Left colon (tissue), 2 donors: Measurements from ENCODE around the gene PRPS1. TPM values are rescaled to one million over a fixed set of nuclear protein-coding genes. Genes with fewer than 3 reads are reported as not detected.
"Not testable (repeated sequence)": the region's sequence is repeated elsewhere in the genome, so short reads cannot be mapped to it uniquely, and the experiment has no call there.

Experiments used
- ATAC-seq: fragments of 200-7000 bp; cut with Tn5 transposase; one replicate; pipeline ENCODE4 v1.9.1; 2020; ENCODE audit warnings: mild to moderate bottlenecking, moderate library complexity
- DNase-seq, 2 donors: peaks; one replicate each; pipeline ENCODE4 v3.0.0-alpha.2; 2020
- intact Hi-C, 2 donors: fragments of 100-400 bp; cut with DNase I in 1 of 2; cut with micrococcal nuclease in 1 of 2; formaldehyde crosslinking; loops; one replicate each; pipeline versions ENCODE4 v1.11.2 to v1.14.0; 2022; cut with DNase I, micrococcal nuclease
- total RNA-seq, 2 donors: library from RNA; stranded (reverse); fragmentation: NEBNext Ultra II Directional; extraction: Animal tissue kit (Norgen Biotek cat#: 25700); gene quantifications; one replicate each; pipeline ENCODE4 v1.2.1, GENCODE V29; 2021
- donor health status: DM: no; HTN: no; CAD: no.
- donor health status: DM: yes; HTN: yes; CAD: no.

Gene PRPS1
- total RNA-seq, 2 donors from 2014 or later, result 8.1 to 9.4 TPM

DNA sequence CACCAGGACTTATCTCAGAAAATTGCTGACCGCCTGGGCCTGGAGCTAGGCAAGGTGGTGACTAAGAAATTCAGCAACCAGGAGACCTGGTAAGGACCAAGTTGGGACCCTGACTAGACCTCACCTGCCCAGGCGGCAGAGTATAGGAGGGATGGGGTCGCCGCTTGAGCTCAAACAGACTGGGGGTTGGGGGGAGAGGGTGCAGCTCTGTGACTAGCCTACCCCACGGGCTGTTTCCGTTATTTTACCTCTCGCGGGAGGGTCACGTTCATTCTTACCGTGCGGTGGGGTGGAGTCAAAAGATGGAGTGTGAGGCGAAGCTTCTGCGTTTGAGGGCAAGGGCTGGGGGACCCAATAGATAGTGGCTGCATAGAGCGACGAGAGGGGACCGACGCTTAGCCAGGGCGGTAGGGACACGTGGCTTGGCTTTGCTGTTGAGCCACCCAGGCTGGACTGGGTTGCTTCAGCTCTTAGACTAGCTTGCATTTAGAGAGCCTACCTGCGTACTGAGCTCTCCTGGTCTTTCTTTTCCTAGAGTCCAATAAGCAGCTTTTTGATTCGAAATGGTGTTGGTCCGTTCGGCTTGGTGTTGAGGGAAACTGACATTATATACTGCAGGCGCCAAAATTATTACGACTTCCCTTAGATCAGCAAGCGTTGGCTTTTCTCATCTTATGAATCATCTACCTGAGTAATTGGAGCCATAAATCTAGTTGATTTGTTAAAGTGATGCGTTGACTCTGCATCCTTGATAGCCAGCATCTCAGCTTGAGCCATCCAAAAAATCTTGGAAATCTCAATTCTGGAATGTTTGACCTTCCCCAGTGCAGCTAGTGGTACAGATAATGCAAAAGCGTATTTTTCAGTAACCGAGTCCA lies 591 bp downstream of the PRPS1 start:
- DNase-seq, result peak; percentile 25 to 32
- peak; percentile 46 for ATAC-seq
- intact Hi-C loops, result no loop called here

DNA sequence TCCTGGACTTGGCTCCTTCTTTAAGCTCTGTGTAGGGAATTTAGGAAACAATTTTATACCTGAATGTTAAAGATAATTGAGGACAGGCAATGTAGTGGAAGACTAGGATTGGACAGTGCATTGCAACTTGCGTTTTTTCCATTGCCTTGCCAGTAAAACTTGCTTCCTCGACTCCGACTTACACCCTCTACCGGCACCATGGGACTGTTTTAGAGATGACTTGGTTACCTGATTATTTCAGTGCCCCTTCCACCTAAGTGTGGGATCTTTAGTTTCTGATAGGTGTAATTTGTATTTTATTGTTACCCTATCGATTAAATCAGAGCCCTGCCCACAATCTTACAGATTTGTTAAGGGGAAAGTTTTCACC lies 1.2 kb downstream of the PRPS1 start:
- DNase-seq, result no peak
- ATAC-seq, result no peak
- intact Hi-C loops, result no loop called here

DNA sequence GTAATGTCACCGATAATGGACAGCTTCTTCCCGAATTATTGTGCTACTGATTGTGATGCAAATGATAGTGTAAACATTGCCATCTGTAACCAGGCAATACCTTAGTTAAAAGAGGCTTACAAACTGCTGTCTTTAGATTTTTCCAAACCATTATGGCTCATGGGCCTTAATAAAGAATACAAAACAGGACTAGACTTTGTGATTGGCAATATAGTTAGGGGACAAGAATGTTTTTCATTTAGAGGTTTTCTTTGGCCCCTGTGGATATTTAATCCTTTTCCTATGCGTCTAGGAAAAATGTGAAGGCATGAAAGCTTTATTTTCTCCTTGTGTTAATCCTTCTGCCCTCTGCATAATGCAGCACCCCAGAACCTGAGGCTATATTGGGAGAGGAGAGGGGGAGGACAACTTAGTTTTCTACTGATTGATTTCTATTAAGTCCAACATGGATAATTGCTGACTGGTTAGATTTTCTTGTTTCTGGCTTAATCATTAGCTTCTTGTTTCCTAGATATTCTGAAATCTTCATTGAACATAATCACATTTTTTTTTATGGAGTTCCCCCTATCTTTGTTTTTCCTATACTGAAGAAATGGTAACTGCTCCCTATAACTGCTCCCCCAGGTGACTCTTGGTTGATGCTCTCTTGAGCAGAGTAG lies 1.9 kb downstream of the PRPS1 start:
- ATAC-seq (no peak), DNase-seq (no peak)
- intact Hi-C loops, result no loop called here

DNA sequence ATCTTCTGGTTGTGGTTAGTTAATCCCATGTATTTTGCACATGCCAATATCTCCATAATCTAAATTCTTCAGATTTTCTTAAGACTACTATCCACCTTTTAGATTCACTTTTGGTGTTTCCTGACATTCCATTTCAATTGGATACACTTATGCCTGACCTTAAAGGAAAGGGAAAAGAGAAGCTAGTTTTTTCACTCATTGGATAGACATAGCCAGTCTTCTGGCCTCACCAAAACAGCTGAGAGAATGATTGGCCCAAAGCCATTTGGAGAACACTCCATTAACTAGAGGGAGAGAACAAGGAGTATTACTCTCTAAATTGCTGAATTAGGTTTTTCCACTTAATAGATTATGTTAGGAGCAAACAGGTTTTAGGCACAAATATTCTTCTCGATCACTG lies 4.0 kb downstream of the PRPS1 start:
- ATAC-seq (no peak), DNase-seq (no peak)
- intact Hi-C loops, result no loop called here

DNA sequence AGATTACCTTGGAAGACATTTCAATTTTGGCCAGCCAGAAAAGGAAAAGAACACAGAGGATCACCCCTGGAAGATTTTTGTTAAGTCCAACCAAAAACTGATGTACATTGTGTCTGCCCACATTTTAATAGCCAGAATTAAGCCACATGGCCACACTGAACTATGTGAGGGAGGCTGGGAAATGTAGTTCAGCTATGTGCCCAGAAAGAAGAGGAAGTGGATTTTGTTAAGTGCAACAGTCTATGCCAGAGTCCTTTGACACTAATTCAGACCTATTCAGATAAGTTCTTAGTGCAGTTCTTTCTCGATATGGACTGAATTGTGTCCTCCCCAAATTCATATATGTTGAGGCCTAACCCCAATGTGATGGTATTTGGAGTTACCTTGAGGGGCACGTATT lies 18.4 kb downstream of the PRPS1 start:
- no peak for ATAC-seq
- intact Hi-C loops, result no loop called here
- DNase-seq, result no peak

DNA sequence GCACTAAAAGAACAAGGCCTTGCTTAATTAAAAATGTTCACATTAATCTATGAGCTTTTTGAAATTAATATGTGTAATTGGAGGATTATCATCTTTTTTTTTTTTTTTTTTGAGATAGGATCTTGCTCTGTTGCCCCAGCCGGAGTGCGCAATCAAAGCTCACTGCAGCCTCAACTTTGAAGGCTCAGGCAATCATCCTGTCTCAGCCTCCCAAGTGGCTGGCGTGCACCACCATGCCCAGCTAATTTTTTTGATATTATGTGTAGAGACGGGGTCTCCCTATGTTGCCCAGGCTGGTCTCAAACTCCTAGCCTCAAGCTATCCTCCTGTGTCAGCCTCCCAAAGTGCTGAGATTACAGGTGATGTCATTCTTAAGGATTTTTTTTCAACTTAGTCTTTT lies 20.0 kb downstream of the PRPS1 start:
- DNase-seq (no peak), ATAC-seq (no peak)
- intact Hi-C loops, result no loop called here

DNA sequence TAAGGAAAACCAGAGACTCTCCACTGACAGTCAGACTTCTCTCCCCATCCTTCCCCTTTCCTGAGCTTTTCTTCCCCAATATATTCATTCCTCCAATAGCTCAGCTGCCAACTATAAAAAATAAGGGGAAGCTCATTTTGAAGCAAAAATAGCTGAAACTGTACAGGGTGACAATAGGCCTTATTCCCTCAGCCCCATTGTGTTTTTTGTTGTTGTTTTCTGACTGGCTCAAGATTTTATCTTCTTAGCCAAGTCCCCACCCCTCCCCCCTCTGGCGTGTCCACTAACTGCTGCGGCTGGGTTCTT lies 26.2 kb downstream of the PRPS1 start:
- intact Hi-C loops, result loop anchor here in 1 of 2 donors (10.0 kb wide), 1 partner anchor 240 kb away; no protein-coding TSS in a partner anchor
- ATAC-seq (no peak), DNase-seq (peak in 1 of 2 donors; percentile 39)

DNA sequence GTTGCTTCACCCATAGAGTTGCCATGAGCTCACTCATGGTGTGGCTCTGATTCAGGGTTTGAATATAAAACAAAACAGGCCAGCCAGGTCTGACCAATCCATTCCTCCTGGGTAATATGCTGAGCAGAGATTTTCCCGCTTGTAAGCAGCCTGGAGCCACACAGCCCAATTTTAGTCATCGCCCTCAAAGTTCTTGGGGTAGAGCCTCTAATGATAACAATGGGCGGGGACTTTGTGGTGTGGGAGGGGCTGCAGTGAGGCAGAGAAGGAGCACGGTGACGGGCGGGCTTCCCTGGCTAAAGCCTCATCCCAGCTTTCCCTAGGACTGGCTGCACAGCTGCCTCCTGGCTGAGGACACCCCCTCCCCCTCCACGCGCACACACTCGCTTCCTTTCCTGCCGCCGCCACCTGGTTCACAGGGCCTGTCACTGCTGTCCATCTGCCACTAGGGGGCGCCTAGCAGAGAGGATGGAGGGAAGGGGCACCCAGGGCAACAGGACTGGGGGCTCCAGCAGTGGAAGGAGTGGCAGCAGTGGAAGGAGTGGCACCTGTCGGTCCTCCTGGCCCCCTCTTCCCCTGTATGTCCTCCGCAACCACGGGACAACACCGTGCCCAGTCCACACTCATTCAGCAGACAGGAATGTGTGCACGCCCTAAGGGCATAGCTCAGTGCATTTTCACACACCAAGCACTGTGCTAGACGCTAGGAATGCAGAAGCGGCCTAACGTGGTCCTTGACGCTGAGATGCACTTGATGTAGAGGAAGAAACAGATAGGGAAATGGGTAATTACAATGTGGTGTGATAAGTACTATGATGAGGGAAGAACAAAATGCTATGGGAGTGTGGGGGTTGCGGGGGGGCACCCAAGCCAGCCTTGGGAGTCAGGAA lies 26.8 kb downstream of the PRPS1 start:
- ATAC-seq (peak; percentile 76), DNase-seq (peak; percentile 53 to 59)
- intact Hi-C loops, result loop anchor here in 1 of 2 donors (5.0 to 10.0 kb wide), 2 partner anchors 122 to 240 kb away; partner anchors contain the start of genes NCBP2L and TSC22D3

DNA sequence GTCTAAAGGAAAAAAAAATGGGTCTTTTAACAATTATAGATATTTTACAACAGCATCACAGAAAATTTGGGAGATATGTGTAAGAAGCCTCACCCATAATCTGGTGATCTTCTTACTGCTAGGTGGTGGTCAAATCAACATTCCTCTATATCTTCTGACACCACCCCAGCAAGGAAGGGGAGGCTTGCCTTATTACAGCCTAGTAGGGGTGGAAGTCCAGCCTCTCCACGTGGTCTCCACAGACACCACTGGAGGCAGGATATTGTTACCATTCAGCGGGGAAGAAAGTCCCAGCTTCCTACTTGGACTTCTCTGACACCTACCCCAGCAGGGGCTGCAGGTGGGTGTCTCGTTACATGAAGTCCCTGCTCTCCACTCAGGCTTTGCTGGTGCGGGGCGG lies 28.7 kb downstream of the PRPS1 start:
- ATAC-seq (no peak), DNase-seq (no peak)
- intact Hi-C loops, result loop anchor here in 1 of 2 donors (5.0 to 10.0 kb wide), 2 partner anchors 120 to 238 kb away; partner anchors contain the start of genes NCBP2L and TSC22D3

DNA sequence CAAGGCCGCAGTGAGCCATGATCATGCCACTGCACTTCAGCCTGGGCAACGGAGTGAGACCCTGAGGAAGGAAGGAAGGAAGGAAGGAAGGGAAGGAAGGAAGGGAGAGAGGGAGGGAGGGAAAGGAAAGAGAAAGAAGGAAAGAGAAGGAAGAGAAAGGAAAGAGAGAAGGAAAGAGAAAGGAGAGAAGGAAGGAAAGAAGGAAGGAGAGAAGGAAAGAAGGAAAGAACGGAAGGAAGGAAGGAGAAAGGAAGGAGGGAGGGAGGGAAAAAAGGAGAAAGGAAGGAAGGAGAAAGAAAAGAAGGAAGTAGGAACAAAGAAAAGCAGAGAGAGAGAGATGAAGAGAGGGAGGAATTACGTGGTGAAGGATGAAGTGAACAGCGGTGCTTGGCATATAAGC lies 30.4 kb downstream of the PRPS1 start:
- intact Hi-C loops, result loop anchor here in 1 of 2 donors (5.0 to 10.0 kb wide), 2 partner anchors 119 to 236 kb away; partner anchors contain the start of genes NCBP2L and TSC22D3
- DNase-seq, result no peak
- no peak for ATAC-seq

DNA sequence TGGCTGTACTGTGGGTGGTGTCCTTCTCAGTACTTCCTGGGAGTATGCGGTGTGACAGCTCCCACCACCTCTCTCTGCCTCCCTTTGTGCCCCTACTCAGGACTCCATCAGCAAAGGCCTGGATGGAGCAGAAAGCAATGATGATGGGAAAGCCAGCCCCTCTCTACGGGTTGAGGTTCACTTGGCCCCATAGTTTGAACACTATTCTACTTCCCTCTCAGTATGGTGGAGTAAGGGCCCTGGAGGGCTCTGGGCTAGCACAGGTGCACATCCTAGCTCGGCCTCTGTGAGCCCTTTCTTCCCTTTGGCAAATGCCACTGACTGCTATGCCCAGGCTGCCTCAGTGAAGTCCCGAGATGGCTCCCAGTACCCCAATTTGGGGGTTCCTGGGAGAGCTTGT lies 31.0 kb downstream of the PRPS1 start:
- DNase-seq (no peak), ATAC-seq (no peak)
- intact Hi-C loops, result loop anchor here in 1 of 2 donors (5.0 to 10.0 kb wide), 2 partner anchors 118 to 236 kb away; partner anchors contain the start of genes NCBP2L and TSC22D3

DNA sequence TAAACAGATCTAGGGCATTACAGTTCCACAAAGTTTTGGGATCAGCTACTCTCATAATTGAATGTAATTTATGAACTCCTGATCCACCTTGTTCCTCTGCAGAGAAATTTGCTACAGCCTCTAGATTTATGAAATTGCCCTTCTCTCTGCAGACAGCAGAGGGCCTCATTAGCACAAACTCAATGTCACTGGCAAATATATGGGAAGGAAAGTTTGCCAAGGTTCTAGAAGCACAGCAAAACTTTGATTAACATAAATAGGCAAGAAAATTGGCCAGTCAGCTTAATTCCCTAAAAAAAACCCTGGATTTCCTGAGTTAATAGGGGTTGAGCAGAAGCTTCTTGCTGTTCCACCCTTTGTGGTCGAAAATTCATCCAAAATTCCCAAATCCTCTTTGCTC lies 31.5 kb downstream of the PRPS1 start:
- no peak for DNase-seq
- intact Hi-C loops, result loop anchor here in 1 of 2 donors (5.0 to 10.0 kb wide), 2 partner anchors 118 to 235 kb away; partner anchors contain the start of genes NCBP2L and TSC22D3
- peak; percentile 60 for ATAC-seq

DNA sequence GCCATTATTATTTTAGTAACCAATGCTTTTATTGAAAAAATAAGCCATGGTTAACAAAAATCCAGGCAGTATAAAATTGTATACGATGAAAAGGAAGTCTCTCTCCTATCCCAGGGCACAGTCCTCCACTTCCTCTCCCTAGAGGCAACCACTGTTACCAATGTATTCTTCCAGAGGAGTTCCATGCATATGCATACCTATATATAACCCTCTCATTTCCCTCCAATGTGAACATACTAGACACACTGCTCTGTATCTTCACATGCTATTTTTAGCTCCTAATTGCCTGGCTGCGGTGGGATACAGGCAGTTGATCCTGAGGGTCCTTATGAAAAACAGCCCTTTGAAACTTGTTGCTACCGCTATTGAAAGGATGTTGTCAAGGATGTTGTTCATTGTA lies 33.8 kb downstream of the PRPS1 start:
- intact Hi-C loops, result no loop called here
- DNase-seq, result no peak
- no peak for ATAC-seq

DNA sequence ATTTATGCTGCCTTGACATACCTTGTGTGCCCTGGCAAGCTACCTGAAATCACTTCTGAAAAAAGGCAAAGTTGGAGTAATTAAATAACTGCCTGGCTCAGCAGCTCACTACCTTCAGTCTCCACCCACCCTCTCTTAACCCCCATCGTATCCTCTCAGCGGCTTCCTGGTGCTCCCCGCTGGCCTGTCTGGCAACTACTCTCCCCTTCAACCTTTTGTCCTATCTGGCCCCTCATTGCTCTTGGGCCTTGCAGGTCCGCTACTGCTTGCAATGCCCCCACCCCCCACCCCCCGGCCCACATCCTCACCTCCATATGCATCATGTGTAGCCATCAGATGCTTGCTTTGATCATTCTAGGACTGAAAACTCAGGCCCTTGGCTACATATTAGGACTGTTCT lies 34.5 kb downstream of the PRPS1 start:
- no peak for DNase-seq
- ATAC-seq, result no peak
- intact Hi-C loops, result no loop called here

DNA sequence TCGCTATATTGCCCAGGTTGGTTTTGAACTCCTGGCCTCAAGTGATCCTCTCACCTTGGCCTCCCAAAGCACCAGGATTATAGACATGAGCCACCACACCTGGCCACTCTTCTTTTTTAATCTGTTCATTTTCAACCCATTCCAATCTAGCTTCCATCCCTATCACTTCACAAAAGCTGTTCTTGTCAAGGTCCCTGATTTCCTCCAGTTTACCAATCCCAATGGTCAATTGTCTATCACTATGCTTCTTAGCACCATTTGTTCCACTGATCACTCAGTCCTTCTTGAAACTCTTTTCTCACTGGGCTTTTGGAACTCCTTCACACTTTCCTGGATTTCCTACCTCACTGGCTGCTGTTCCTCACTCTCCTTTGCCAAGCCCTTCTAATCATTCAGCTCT lies 38.6 kb downstream of the PRPS1 start:
- intact Hi-C loops, result no loop called here
- DNase-seq (no peak), ATAC-seq (no peak)

DNA sequence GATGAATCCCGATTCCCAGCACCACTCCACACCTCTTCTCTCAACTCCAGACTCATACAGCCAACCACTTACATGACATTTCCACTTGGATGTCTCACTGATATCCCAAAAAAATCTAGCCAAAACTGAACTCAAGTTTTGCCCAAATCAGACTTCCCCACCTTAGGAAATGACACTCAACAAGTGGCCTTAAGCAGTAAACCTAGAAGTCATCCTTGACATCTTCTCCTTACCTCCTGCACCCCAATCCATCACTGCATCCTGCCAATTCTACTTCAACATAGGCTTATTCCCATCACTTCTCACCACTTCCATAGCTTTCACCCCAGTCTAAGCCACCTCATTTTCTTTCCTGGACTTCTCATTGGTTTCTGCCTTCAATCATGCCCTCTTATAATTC lies 39.1 kb downstream of the PRPS1 start:
- DNase-seq (no peak), ATAC-seq (no peak)
- intact Hi-C loops, result no loop called here

DNA sequence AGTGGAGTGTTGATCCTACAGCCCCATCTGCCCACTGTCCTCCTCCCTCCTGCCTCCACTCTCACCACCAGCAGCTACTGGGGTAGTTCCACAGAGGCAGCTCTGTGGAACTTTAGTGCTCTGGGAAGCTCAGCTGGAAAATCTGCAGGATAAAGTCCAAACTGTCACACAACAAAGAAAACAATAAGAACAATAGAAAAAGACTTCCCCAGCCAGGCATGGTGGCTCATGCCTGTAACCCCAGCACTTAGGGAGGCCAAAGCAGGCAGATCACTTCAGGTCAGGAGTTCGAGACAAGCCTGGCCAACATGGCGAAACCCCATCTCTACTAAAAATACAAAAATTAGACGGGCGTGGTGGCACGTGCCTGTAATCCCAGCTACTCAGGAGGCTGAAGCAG lies 40.4 kb downstream of the PRPS1 start:
- intact Hi-C loops, DNase-seq: not testable (repeated sequence)
- ATAC-seq, result peak; percentile 34

DNA sequence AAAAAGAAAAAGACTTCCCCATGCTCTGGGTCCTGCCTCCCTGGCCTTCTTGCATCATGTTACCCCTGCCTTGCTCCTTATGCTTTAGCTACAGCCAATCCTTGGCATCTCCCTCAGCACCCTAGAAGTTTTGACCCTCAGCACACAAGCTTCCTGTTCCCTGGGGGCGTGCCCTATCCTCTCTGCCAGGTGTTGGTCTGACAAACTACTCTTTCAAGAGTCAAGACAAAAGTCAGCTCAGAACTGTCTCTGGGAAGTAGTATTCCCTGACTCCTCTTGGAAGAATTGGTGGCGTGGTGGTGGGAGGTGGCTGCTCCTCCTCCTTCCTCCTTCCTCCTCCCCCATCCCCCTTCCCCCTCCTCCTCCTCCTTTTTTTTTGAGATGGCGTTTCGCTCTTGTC lies 41.0 kb downstream of the PRPS1 start:
- intact Hi-C loops, result no loop called here
- no peak for ATAC-seq
- DNase-seq, result no peak
